Omental fat pad (tissue), 4 donors: ENCODE results near the gene TXLNG. TPM values are rescaled to one million over a fixed set of nuclear protein-coding genes. Genes with fewer than 3 reads are reported as not detected.

Experiments
- ATAC-seq: fragments of 150-250 bp; one replicate; pipeline ENCODE4 v1.9.1; 2016; ENCODE audit warnings: mild to moderate bottlenecking, moderate library complexity; ENCODE audit not compliant: low FRiP score
- DNase-seq: peaks from one replicate; pipeline ENCODE4 v3.0.0-alpha.2; 2019; ENCODE audit warnings: low spot score
- CTCF ChIP-seq, 3 donors: fragments of 450-650 bp; IDR thresholded peaks; one replicate each; pipeline ENCODE4 v1.5.1; 2016 to 2017; ENCODE audit warnings: antibody characterized with exemption in 3 of 3, mild to moderate bottlenecking in 3 of 3, moderate library complexity in 2 of 3
- total RNA-seq, 4 donors: library from RNA; depleted of rRNA; stranded (reverse); fragments of >200 nt; gene quantifications; one replicate each; pipeline ENCODE4 v1.1.0, GENCODE V29; 2016

Gene TXLNG
- total RNA-seq, 4 donors from 2014 or later, result 13.9 to 45.1 (median 34.3) TPM

- ATAC-seq (peak; percentile 95), DNase-seq (peak; percentile 70)
- no peak for TF ChIP-seq CTCF (IDR thresholded peaks at IDR 0.05)
Measured at GRCh38 chrX:16870095-16870861, 84.0 kb downstream of the TXLNG start, which contains the start of gene RBBP7. Gene RBBP7 (minus strand): TSS chrX:16870362. CDS start chrX:16870053, 309 bp downstream.

GRCh38 chrX:16870862-16871815 lies 84.9 kb downstream of the TXLNG start:
- no peak for DNase-seq
- no peak for ATAC-seq
- TF ChIP-seq CTCF (IDR thresholded peaks at IDR 0.05), result no peak

- DNase-seq (no peak), ATAC-seq (no peak)
- no peak for TF ChIP-seq CTCF (IDR thresholded peaks at IDR 0.05)
Measured at GRCh38 chrX:16873106-16873505, 86.8 kb downstream of the TXLNG start.

- no peak for DNase-seq
- no peak for TF ChIP-seq CTCF (IDR thresholded peaks at IDR 0.05)
- ATAC-seq, result no peak
Measured at GRCh38 chrX:16874458-16875095, 88.3 kb downstream of the TXLNG start.

GRCh38 chrX:16876696-16877095 lies 90.4 kb downstream of the TXLNG start:
- no peak for DNase-seq
- no peak for ATAC-seq
- TF ChIP-seq CTCF (IDR thresholded peaks at IDR 0.05), result no peak

GRCh38 chrX:16882169-16882568 lies 95.9 kb downstream of the TXLNG start:
- no peak for TF ChIP-seq CTCF (IDR thresholded peaks at IDR 0.05)
- DNase-seq (no peak), ATAC-seq (peak; percentile 50)
